Kidney tubule cell (primary cell): ENCODE results near the gene B3GNT8.
"Not testable (repeated sequence)": the region's sequence is repeated elsewhere in the genome, so short reads cannot be mapped to it uniquely, and the experiment has no call there.

Experiments used
- DNase-seq: peaks from one replicate; pipeline ENCODE4 v3.0.0-alpha.2; 2018; ENCODE audit warnings: low spot score

Gene B3GNT8

DNA sequence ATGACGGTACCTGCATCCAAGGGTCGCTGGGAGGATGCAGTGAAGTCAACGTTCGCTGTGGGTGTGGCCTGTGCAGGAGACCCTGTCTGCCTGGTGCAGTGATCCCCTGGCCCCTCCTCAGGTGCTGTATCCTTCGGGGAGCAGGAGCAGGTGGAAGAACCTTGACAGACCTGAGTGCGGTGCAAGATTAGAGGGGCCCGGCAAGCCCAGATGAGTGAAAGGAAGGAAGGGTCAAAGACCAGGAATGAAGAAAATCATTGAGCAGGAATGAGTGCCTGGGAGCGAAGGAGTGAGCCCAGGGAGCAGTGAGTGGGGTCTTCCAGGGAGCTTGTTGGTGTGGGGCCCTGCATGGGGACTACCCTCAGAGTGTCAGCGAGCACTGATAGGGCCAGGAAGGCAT is 12.7 kb downstream of the B3GNT8 start:
- DNase-seq, result no peak

- DNase-seq, result no peak
Measured at GRCh38 chr19:41413947-41414346, 13.2 kb downstream of the B3GNT8 start.

GRCh38 chr19:41412953-41413352 is 14.2 kb downstream of the B3GNT8 start:
- DNase-seq, result no peak

DNA sequence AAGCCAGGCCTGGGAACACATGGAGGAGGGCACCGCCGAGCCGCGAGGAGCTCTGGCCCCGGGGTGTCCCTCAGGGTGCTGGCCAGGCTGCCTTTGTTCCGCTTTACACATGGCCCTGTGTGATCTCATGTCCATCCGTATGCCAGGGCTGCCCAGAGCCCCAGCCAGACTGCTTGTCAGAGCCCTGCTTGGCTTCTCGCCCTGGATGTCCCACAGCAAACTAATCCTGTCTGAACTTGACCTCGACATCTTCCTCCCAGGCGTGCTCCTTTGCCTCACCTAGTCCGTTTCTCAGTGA is 15.3 kb downstream of the B3GNT8 start:
- DNase-seq, result no peak

GRCh38 chr19:41411100-41411967 is 15.8 kb downstream of the B3GNT8 start:
- DNase-seq, result no peak

GRCh38 chr19:41410336-41411054 is 16.7 kb downstream of the B3GNT8 start:
- no peak for DNase-seq

GRCh38 chr19:41409288-41409687 is 17.9 kb downstream of the B3GNT8 start:
- peak; percentile 82 for DNase-seq

DNA sequence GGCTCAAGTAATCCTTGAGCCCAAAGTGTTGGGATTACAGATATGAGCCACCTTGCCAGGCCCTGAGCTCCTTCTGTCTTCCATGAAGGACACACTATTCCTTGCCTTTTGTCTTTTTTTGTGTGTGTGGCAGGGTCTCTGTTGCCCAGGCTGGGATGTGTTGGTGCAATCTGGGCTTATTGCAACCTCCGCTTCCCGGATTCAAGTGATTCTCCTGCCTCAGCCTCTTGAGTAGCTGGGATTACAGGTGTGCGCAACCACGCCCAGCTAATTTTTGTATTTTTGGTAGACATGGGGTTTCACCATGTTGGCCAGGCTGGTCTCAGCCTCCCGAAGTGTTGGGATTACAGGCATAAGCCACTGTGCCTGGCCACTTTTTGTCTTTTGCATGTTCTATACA is 18.3 kb downstream of the B3GNT8 start:
- not testable (repeated sequence) for DNase-seq

GRCh38 chr19:41408256-41408655 is 18.9 kb downstream of the B3GNT8 start:
- DNase-seq, result no peak

DNA sequence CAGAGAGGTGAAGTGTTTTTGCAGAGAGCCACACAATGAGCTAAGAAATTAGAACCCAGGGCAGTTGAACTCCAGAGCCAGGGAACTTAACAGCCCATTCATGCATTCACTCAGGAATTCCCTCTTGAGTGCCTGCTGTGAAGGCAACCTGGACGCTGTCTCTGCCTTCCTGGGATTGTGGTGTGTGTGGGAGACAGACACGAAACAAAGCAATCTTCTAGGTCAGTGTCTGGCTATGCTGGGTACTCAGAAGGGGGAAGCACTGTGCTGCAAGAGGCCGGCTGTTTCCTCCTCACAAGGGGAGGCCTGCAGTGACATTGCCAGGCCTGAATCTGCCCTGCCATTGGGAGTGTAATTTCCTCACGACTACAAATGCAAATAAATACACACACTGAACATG is 19.9 kb downstream of the B3GNT8 start:
- peak; percentile 17 for DNase-seq

DNA sequence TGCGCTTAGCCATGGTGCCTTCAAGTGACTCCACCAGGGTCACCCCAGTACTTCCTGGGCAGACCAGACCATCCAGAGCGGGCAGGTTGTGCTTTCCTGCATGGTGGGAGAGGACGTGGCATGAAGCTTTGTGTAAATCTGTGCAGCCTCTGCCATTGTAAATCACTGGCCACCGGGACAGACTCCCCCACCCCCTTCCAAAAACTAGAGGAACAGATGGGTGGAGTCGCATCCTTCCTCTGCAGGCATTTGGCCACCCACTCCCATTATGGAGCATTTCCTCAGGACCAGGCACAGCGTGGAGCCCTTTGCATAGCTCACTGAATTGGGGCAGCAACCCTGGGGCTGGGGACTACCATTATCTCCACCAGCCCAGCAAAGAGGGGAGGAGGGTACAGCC is 21.4 kb downstream of the B3GNT8 start:
- no peak for DNase-seq

GRCh38 chr19:41403181-41403970 is 23.8 kb downstream of the B3GNT8 start:
- DNase-seq, result no peak

- DNase-seq, result no peak
Measured at GRCh38 chr19:41402010-41402409, 25.2 kb downstream of the B3GNT8 start.

- no peak for DNase-seq
Measured at GRCh38 chr19:41401483-41401882, 25.7 kb downstream of the B3GNT8 start.

GRCh38 chr19:41399525-41399924 is 27.6 kb downstream of the B3GNT8 start:
- no peak for DNase-seq

- no peak for DNase-seq
Measured at GRCh38 chr19:41399091-41399490, 28.1 kb downstream of the B3GNT8 start.

- DNase-seq, result no peak
Measured at GRCh38 chr19:41398598-41398997, 28.6 kb downstream of the B3GNT8 start.

DNA sequence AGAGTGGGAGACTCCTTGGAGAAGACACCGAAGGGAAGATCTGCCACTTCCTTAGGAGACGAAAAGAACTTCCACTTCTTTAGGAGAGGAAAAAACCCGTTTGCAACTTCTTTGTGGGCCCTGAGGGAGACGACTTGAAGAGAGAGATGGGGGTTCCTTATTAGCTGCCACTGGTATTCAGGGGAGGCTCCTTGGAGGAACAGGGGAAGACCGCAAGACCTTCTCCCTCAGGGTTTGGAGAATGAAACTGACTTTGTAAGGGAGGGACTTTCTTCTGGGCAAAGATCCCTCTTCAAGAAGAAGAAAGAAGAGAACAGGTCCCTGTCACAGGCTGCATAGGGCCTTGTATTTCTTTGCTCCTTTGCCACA is 29.1 kb downstream of the B3GNT8 start:
- no peak for DNase-seq

- DNase-seq, result peak; percentile 100
Measured at GRCh38 chr19:41397086-41398049, 29.8 kb downstream of the B3GNT8 start, which contains the start of the genes BCKDHA and EXOSC5. BCKDHA (plus strand) TSS chr19:41397818; CDS start chr19:41397828, 10 bp downstream. EXOSC5 (minus strand) TSS chr19:41397359; CDS start chr19:41397328, 31 bp downstream.

GRCh38 chr19:41395355-41395754 is 31.8 kb downstream of the B3GNT8 start:
- no peak for DNase-seq

- DNase-seq, result no peak
Measured at GRCh38 chr19:41392775-41393174, 34.4 kb downstream of the B3GNT8 start.
